Myometrial cell (primary cell): ENCODE data around the gene C19orf38. TPM values are rescaled to one million over a fixed set of nuclear protein-coding genes. Genes with fewer than 3 reads are reported as not detected.

Experiments
- total RNA-seq: library from RNA; depleted of rRNA; stranded (reverse); fragments of >200 nt; gene quantifications from 2 replicates; pipeline ENCODE4 v1.2.3, GENCODE V29; 2015

Gene C19orf38, protein sequence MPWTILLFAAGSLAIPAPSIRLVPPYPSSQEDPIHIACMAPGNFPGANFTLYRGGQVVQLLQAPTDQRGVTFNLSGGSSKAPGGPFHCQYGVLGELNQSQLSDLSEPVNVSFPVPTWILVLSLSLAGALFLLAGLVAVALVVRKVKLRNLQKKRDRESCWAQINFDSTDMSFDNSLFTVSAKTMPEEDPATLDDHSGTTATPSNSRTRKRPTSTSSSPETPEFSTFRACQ
- total RNA-seq, result not detected in 2 replicates

DNA sequence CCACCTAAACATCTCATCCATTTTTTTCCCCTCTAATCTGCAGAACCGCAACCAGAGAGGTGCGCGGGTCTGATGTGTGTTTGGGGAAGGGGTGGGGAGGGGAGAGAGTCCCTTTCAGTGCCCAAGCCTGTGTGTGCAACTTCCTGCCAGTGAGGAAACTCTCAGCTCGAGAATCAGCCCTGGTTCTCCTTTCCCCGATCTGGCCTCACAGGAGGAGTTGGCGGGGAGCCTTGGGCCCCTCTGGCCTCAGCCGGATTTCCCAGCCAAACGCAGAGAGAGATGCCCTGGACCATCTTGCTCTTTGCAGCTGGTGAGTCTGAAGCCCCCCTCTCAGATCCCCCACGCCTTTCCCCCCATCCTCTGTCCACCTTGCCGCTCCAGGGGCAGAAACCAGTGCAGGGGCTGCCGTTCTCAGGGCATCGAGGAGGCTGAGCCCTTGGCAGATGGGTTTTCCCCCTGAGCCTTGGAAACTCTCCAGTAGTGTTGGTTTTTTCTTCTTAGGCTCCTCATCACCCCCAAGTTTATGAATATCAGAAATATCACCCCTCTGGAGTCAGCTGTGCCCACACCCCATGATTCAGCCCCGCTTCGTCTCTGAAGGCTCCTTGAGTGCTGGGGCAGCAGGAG lies at the start of gene C19orf38:
Gene C19orf38 (plus strand): TSS at position 186 of the 627 bp plus-strand sequence. CDS start 94 bp downstream, at position 280.

DNA sequence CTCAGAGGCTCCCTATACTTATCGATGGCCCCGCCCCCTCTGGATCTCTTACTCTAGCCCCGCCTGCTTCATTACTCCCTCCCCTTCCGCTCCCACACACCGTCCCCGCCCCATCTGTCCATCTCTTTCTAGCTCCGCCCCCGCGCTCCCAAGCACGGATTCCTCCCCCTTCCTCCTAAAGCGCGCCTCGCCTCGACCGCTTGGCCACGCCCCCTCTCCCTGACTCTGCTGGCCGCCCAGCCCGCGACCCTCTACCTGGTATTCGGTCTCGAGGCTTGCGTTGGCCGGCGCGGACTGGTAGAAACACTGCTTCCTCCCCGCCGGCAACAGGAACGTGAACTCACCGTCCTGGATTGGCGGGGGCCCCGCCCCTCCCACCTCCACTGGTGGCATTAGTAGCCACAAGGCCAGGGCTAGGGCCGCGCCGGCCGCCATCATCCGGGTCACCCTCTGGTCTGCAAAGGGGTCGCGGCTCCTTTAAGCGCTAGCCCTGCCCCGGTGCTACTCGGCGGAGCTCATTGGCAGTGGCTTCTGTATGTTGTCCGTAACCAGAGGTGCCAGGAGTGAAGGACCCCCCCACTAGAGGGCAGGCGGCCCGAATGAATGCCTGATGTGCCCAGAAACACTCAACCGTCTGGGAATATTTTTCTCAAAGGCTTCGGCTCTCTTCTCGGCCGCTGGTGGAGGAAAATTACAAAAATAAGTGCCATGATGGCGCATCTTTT lies 12.3 kb upstream of the C19orf38 start, which contains the start of gene TMED1:
Gene TMED1 (minus strand): TSS at position 459 of the 725 bp plus-strand sequence. CDS start 21 bp downstream, at position 438.

DNA sequence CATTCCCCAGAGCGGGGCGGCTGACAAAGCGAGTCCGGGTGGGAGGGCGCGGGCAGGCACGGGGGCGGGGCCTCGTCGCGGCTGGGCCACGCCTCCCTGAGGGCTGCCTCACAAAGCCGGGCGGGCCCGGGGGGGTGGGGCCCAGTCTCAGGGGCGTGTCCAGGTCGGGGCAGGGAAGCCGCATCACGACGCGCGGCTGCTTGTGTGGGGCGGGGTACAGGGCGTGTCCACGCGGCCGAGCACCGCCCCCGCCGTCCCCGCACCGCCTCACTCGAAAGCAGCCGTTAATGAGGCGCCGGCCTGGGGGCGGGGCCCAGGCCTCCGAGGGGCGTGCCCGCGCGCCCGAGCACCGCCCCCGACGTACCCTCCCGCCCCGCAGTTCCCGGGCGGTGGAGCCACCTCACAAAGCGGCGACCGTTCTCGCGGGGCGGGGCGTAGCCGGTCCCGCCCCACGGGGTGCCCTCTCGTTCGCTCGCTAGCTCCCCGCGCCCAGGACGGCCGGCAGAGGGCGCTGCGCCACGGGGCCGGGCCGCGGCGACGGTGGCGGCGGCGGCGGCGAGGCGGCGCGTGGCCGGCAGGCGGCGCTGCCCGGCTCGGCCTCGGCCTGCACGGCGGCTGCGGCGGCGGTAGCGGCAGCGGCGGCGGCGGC lies 22.9 kb downstream of the C19orf38 start, which contains the start of gene CARM1:
Gene CARM1 (plus strand): TSS at position 599 of the 649 bp plus-strand sequence. CDS start 150 bp downstream, outside the sequence.

Other genes with a start within 250 kb of the C19orf38 start
- gene SLC44A2, start 222.9 kb upstream of the C19orf38 start, total RNA-seq, result 103 and 109 TPM in 2 replicates
- gene ILF3, start 194.1 kb upstream of the C19orf38 start, total RNA-seq, result 122 and 134 TPM in 2 replicates
- 37.2 and 42.0 TPM in 2 replicates for gene QTRT1, start 147.0 kb upstream of the C19orf38 start, total RNA-seq
- gene DNM2, start 130.3 kb upstream of the C19orf38 start, total RNA-seq, result 59.5 and 62.0 TPM in 2 replicates
- 76.4 and 84.9 TPM in 2 replicates for gene TMED1, start 12.2 kb upstream of the C19orf38 start, total RNA-seq
- gene CARM1, start 23.1 kb downstream of the C19orf38 start, total RNA-seq, result 38.5 and 46.4 TPM in 2 replicates
- 103 and 105 TPM in 2 replicates for gene YIPF2, start 80.2 kb downstream of the C19orf38 start, total RNA-seq
- 40.2 and 47.3 TPM in 2 replicates for gene TIMM29, start 80.4 kb downstream of the C19orf38 start, total RNA-seq
- 64.2 and 109 TPM in 2 replicates for gene SMARCA4, start 112.6 kb downstream of the C19orf38 start, total RNA-seq
- gene LDLR, start 241.0 kb downstream of the C19orf38 start, total RNA-seq, result 327 and 357 TPM in 2 replicates